ENCODE data around the gene NPIPB5.
"Not testable (repeated sequence)": the region's sequence is repeated elsewhere in the genome, so short reads cannot be mapped to it uniquely, and the experiment has no call there.

- not testable (repeated sequence) for TF ChIP-seq CTCF (conservative IDR thresholded peaks at IDR 0.05; ENCODE audit: low read depth, low read length); EZH2 (IDR thresholded peaks at IDR 0.05; ENCODE audit: low read length, unreplicated experiment); EZH2phosphoT487 (IDR thresholded peaks at IDR 0.05; ENCODE audit: borderline replicate concordance, low read length)
Measured at GRCh38 chr16:22468846-22469245, 41.8 kb upstream of the NPIPB5 start.
